HG03159 (cell line): ENCODE measurements around the gene DGCR6.
"Not testable (repeated sequence)": the region's sequence is repeated elsewhere in the genome, so short reads cannot be mapped to it uniquely, and the experiment has no call there.

Source experiments
- ATAC-seq: cut with Tn5 transposase; IDR thresholded peaks from one replicate; pipeline ENCODE4 v1.9.1; 2021; ENCODE audit warnings: mild to moderate bottlenecking, moderate library complexity; ENCODE audit not compliant: unreplicated experiment

DGCR6 gene

GRCh38 chr22:18929459-18929858, 23.3 kb downstream of the DGCR6 start:
- ATAC-seq, result no peak

GRCh38 chr22:18931905-18932652, 26.0 kb downstream of the DGCR6 start:
- ATAC-seq, result no peak

GRCh38 chr22:18933914-18934313, 27.8 kb downstream of the DGCR6 start:
- no peak for ATAC-seq

GRCh38 chr22:18934688-18935087, 28.6 kb downstream of the DGCR6 start:
- not testable (repeated sequence) for ATAC-seq

- ATAC-seq, result no peak
Measured at GRCh38 chr22:18935889-18936529, 29.9 kb downstream of the DGCR6 start, which contains the start of gene PRODH. Gene PRODH, minus strand, starts transcription at chr22:18936293. Its CDS starts 6 bp downstream, at chr22:18936287.

- ATAC-seq, result not testable (repeated sequence)
Measured at GRCh38 chr22:18938691-18939090, 32.6 kb downstream of the DGCR6 start.

GRCh38 chr22:18947105-18947504, 41.0 kb downstream of the DGCR6 start:
- not testable (repeated sequence) for ATAC-seq

GRCh38 chr22:18947905-18948304, 41.8 kb downstream of the DGCR6 start:
- ATAC-seq, result no peak

- no peak for ATAC-seq
Measured at GRCh38 chr22:18950141-18950540, 44.0 kb downstream of the DGCR6 start.

- ATAC-seq, result no peak
Measured at GRCh38 chr22:18952022-18952421, 45.9 kb downstream of the DGCR6 start.

GRCh38 chr22:18953128-18953527, 47.0 kb downstream of the DGCR6 start:
- not testable (repeated sequence) for ATAC-seq

GRCh38 chr22:18954303-18954989, 48.3 kb downstream of the DGCR6 start:
- not testable (repeated sequence) for ATAC-seq

GRCh38 chr22:18954990-18955571, 49.0 kb downstream of the DGCR6 start:
- no peak for ATAC-seq

- no peak for ATAC-seq
Measured at GRCh38 chr22:18955696-18956095, 49.6 kb downstream of the DGCR6 start.

- ATAC-seq, result not testable (repeated sequence)
Measured at GRCh38 chr22:18956121-18956895, 50.2 kb downstream of the DGCR6 start.

GRCh38 chr22:18956956-18957355, 50.8 kb downstream of the DGCR6 start:
- not testable (repeated sequence) for ATAC-seq

GRCh38 chr22:18957621-18958320, 51.7 kb downstream of the DGCR6 start:
- not testable (repeated sequence) for ATAC-seq

GRCh38 chr22:18958321-18958705, 52.2 kb downstream of the DGCR6 start:
- ATAC-seq, result not testable (repeated sequence)

GRCh38 chr22:18958738-18959137, 52.6 kb downstream of the DGCR6 start:
- ATAC-seq, result not testable (repeated sequence)

GRCh38 chr22:18959266-18959665, 53.1 kb downstream of the DGCR6 start:
- not testable (repeated sequence) for ATAC-seq
